HUDEP-2 (cell line): ENCODE measurements around the gene RC3H1.

Experiments used
- DNase-seq, 76 experiments: peaks; one replicate each; lab custom pipeline; 2025; ENCODE audit not compliant: unreplicated experiment in 76 of 76; lab: John Stamatoyannopoulos, UW

RC3H1 gene

DNA sequence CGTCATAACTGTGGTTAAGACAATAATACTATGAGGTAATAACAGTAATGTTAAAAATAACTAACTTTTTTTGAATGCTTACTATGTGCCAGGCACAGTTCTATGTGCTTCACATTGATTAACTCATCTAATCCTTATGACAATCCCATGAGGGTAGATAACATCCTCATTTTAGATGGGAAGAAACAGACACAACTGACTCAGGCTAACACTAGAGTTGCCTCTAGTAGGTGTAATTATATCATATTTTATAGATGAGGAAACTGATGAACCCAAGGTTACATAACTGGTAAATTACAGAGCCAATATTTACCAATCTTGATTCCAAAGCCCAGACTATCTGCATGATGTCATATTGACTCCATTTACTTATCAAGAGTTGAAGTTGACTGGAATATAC lies 128.5 kb downstream of the RC3H1 start:
- DNase-seq: no peak

DNA sequence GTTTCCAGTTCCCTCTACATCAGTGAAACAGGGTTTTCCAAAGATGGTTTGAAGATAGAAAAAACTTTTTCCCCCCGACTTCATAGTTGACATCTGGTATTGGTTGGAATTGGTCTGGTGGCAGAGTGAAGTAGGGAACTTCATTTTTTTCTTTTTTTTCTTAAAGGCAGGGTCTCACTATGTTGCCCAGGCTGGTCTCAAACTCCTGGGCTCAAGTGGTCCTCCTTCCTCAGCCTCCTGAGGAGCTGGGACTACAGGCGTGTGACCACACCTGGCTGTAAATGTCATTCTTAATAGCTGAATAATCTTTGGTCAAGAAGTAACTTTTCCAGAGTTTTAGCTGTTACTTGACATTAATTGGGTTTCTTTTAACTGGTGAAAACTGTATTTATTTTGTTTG lies 132.3 kb downstream of the RC3H1 start:
- DNase-seq: no peak

DNA sequence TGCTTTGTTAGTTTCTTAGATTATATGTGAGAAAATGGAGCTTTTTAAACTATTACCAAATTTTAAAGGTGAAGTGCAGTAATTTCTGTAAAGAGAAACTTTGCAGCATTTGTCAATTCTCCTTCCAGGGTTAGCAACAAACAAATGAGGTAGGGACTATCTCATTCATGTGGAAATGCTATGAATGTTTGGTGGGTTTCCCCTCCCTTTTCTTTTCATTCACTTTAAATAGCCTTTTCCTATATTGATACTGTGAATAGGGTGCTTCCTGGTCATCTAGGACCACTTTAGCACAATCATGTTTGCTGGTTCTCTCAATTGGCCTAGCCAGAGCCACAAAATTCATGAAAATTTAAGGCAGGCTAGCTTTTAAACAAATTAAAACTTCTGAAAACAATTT lies 133.4 kb downstream of the RC3H1 start:
- DNase-seq: no peak

- DNase-seq: no peak
Measured at GRCh38 chr1:173887627-173888026, 134.5 kb downstream of the RC3H1 start.

GRCh38 chr1:173886746-173887611 lies 135.2 kb downstream of the RC3H1 start:
- DNase-seq: no peak

- no peak for DNase-seq
Measured at GRCh38 chr1:173884701-173885100, 137.5 kb downstream of the RC3H1 start.
